ENCODE results near the gene MTX1.

GRCh38 chr1:155197901-155198546 is 10.5 kb upstream of the MTX1 start:
- no peak for TF ChIP-seq CTCF (IDR thresholded peaks at IDR 0.05)
- TF ChIP-seq POLR2A (IDR thresholded peaks at IDR 0.05) = no peak
